NCI-H1048 (cell line): ENCODE data around the gene PARD3.

Source experiments
- DNase-seq: peaks from one replicate; lab custom pipeline; 2025; lab: John Stamatoyannopoulos, UW

The PARD3 gene

DNA sequence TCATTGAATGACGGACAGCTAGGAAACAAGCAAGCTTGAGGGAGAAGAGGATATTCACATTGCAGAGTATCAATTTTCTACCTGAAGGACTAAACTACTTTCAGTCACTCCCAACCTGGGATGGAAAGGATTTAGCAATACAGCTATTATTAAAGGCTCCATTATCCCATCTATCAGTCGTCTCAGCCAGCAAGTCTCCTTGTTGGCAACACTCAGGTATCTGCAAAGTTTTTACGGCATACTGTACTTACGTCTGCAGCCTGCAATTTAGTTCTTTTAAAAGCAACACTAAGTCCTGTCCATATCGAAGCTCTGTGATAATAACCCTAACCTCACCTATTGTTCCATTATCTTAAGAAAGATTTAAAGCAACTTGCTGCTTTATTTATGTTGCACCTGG lies 689.4 kb downstream of the PARD3 start:
- no peak for DNase-seq

DNA sequence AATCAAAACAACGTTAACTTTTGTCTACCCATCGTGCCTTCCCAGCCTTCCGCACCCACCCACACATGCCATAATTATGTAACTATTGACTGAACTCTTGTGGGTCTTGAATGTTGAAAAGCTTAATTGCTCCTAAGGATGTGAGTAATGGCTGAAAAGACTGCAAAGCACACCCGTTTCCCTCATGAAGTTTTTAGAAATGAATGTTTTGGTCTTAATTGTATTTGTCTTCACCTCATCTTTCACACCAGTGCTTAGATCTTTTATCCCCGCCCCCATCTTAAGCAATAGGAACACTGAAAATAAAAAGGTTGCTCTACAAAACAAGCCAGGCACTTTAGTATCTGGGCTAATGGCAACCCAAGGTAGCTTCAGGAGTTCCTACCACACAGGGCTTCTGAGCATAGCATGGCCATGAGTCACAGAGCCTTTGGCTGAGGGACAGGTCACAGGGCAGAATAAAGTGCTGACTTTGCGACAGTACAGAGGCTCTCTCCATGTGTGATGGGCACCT lies 690.5 kb downstream of the PARD3 start:
- DNase-seq = no peak

GRCh38 chr10:34121781-34122622 lies 693.1 kb downstream of the PARD3 start:
- DNase-seq = no peak

- DNase-seq = no peak
Observed at GRCh38 chr10:34121125-34121753, 693.9 kb downstream of the PARD3 start.

DNA sequence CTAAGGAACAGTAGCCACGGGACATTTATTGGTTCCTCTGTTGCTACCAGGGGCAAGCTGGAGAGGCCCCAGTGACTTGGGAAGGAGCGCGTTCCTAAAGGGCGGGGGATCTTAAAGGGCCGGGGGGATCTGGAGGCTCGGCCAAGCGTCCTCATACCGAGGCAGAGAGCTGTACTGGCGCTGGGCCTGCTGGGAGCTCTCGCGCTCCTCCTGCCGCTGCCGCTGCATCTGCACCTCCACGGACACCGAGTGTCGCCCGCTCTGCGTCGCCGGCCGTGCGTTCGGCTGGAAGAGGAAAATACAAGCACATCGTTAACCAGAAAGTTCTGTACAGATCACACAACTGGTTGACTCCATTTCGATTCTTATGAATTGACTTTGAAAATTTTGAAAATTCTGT lies 695.6 kb downstream of the PARD3 start:
- no peak for DNase-seq

GRCh38 chr10:34116681-34117271 lies 698.3 kb downstream of the PARD3 start:
- no peak for DNase-seq

DNA sequence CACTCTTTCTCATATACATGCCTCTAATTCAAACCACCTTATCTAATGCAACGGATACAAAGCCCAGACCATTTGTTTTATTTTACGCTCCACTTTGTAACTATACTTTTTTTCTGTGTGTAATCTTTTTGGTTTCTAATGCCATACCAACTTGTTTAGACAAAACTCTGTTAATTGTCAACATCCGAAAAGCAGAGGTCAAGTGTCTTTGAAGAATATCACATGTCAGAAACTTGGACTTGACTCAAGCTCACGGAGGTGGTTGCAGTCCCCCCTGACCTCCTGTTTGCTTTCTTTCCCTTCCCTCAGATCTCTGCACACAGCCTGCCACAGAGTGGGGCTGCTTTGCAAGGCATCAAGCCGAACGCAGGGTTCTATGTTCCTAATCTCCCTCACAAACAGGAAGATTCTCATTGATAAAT lies 698.9 kb downstream of the PARD3 start:
- no peak for DNase-seq

DNA sequence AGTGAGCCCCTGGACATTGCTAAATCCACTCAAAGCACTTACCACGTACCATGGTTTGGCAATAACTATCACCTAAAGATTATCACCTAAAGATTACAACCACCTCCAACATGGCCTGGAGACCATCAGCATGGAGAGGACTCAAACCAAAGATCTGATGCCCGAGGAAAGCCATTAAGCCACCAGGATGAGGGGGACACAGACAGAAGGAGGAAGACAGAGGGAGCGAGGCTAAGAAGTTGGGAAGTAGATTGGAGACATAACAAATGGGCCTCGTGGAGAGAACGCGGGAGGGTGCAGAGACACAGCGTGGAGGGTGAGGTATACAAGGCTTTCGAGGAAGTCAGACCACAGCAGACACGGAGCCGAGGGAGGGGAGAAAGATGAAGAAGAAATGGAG lies 700.2 kb downstream of the PARD3 start:
- no peak for DNase-seq

GRCh38 chr10:34113504-34114225 lies 701.4 kb downstream of the PARD3 start:
- no peak for DNase-seq

DNA sequence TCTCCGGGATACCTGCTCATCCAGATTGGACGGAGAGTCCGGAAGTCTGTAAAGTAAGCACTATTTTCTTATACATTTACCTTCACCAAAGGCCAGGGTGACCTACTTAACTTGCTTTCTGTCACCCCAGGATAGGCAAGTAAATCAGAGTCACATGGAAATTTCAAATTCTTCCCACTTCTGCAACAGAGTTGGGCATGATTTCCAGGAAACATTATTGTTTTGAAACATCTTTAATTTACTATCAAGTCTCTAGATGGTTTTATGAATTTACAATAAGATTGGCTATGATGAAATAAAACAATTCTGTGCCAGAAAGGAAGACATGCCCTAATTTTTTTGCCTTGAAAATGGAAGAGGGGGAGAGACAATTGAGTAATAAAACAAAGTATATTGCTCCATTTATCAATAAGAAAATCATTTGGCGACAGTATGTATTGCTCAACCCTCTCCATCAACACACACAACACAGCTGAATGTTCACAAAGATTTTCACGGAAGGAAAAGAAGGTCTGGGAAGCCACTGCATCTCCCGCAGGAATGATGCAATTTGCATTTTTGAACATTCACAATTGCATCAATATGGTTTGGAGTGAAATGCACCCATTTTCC lies 702.8 kb downstream of the PARD3 start:
- DNase-seq = no peak

GRCh38 chr10:34111179-34111578 lies 703.9 kb downstream of the PARD3 start:
- DNase-seq = no peak

- DNase-seq = no peak
Observed at GRCh38 chr10:34109952-34110702, 705.0 kb downstream of the PARD3 start.

GRCh38 chr10:34109495-34109894 lies 705.6 kb downstream of the PARD3 start:
- DNase-seq = no peak

DNA sequence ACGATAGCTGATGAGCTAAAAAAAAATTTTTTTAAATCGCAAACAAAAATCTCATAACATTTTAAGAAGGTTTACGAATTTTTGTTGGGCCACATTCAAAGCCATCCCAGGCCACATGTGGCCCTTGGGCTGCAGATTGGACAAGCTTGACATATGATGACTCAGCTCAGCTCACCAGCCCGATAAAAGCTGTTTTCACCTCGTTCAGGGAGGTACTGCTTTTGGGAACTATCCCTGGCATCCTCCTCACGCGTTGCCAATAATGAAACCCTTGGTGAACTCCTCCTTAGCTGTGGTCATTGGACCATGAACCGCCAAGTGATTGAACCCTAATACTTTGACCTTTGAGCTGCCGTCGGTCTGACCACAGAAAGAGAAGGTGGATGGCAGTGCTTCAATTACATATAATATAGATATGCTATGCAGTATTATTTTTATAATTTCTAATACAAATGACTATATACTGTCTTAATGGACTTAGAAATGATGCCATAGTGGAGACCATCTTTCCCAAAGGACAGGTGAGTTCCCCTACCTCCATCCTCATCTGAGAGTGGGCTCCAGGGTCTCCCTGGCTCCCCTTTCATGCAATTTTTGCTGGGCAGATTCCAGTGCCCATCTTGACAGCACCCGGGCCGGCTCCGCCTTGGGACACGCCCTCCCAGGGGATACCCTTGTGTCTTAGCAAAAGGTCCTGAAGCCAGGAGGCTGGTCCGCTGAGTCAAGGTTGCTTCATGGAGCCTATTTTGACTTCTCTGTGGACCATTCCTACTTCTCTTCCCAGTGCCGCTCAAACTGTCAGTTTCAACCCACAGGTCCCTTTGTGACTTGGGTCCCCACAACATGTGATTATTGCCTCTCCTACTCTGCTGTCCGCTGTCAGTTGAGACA lies 707.2 kb downstream of the PARD3 start:
- DNase-seq = no peak

DNA sequence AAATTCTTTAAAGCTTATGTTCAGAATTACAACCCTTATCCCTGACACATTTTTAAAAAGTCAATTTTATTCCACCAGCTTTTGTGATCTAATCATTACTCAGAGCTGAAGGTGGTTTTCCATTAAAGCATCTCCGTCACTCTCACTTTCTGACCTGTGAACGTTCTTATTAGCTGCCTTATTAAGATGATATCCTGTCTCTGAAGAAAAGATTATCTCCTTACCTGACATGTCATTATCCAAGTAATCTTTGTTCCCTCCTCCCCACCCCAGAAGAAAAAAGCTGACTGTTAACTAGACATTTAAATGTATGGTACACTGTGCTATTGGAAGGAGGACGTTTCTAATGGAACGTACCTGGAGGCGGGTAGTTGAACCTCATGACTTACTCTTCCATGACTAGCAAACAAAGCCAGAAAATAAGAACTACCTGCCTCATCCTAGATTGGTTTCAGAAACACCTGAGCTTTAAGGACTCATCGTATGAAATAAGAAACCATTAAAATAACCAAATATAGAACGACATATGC lies 708.7 kb downstream of the PARD3 start:
- no peak for DNase-seq

GRCh38 chr10:34104829-34105572 lies 710.1 kb downstream of the PARD3 start:
- DNase-seq = no peak

DNA sequence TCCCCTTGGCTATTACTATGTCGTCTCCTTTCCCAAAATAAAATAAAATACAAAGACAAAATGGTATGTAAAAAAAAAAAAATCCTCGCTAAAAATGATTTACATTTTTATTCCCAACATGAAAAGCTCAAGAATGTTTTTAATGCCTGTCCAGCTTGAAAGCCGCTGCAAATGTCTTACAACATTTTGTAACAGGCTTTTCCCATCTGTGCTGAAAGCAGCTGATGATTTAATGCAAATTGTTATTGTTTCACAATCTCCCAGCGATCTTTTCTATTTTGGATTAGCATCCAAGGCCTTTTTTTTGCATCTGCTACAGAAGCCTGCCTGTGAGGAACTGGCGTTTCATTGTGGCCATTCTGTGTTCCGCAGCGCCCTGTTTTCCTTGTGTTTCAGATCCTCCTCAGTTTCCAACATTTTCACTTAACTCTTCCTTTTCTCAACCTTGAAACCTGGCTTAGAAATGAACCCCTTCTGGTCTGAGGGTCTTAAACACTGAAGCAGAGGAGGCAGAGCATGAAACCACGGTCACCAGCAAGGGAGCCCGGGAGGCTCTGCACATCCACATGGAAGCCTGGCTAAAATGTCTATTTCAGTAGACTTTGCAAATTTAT lies 712.1 kb downstream of the PARD3 start:
- no peak for DNase-seq

GRCh38 chr10:34102237-34102673 lies 712.8 kb downstream of the PARD3 start:
- DNase-seq = no peak

DNA sequence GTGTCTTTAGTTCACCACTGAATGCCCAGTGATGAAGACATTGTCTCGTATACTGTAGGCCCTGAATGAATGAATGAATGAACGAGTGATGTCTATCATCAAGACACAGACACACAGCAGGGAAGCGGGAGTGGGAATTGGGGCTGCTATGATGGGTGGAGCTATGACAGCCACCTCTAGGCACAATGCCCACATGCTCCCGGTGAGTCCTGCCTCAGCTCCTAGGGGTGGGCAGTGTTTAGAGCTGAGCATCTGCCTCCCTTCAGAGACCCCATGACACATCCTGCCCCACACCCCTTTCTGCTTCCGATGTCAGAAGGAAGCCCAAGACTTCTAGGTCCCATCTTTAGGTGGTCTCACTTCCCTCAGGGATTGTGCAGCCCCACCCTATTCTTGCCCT lies 714.1 kb downstream of the PARD3 start:
- DNase-seq = no peak
